Left hindlimb (tissue), 1 donor: ENCODE data around the gene PRSS3.
"Not testable (repeated sequence)": the region's sequence is repeated elsewhere in the genome, so short reads cannot be mapped to it uniquely, and the experiment has no call there.

Source experiments
- DNase-seq: peaks from one replicate; pipeline ENCODE4 v3.0.0-alpha.2; 2018

The PRSS3 gene

DNA sequence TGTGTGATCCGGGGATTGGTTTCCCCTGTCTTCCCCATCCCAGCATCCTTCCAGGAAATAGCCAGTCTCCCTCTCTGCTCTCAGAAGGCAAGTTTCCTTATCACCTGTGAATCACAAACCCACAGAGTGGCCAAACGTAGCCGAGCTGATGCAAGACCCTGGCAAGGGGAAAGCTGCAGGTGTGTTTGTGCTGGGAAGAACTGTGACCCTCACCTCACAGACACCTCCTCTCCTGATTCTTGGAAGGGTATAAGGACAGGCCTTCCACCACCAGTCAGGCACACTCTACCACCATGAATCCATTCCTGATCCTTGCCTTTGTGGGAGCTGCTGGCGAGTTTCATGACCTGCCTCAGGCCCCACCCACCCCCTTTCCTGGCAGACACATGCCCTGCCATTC is at the start of gene PRSS3:
TSS of gene PRSS3 (plus strand) at position 281 of the 400 bp plus-strand sequence. CDS start at position 294, 13 bp downstream.
- no peak for DNase-seq

DNA sequence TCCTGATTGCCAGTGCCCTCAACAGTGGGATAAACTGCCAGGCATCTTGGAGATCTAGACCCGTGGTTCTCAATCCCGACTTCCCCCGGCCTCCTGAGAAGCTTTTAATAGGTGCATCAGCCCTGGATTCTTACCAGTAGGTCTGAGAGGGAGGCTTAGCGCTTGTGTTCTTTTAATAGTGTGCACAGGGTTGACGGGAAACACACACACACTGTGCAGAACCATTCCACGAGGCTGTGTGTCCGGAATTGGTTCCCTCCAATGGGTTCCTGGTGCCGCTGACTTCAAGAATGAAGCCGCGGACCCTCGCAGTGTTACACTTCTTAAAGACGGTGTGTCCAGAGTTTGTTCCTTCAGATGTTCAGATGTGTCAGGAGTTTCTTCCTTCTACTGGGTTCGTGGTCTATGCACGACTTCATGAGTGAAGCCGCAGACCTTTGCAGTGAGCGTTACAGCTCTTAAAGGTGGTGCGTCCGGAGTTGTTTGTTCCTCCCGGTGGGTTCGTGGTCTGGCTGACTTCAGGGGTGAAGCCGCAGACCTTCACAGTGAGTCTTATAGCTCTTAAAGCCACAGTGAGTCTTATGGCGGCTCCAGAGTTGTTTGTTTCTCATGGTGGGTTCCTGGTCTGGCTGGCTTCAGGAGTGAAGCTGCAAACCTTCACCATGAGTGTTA is 46.6 kb upstream of the PRSS3 start:
- DNase-seq, result no peak

DNA sequence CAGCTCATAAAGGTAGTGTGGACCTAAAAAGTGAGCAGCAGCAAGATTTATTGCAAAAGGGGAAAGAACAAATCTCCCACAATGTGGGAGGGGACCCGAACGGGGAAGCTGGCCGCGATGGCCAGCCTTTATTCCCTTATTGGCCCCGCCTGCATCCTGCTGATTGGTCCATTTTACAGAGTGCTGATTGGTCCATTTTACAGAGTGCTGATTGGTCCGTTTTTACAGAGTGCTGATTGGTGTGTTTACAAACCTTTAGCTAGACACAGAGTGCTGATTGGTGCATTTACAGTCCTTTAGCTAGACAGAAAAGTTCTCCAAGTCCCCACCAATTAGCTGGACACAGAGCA is 46.1 kb upstream of the PRSS3 start:
- DNase-seq, result not testable (repeated sequence)

DNA sequence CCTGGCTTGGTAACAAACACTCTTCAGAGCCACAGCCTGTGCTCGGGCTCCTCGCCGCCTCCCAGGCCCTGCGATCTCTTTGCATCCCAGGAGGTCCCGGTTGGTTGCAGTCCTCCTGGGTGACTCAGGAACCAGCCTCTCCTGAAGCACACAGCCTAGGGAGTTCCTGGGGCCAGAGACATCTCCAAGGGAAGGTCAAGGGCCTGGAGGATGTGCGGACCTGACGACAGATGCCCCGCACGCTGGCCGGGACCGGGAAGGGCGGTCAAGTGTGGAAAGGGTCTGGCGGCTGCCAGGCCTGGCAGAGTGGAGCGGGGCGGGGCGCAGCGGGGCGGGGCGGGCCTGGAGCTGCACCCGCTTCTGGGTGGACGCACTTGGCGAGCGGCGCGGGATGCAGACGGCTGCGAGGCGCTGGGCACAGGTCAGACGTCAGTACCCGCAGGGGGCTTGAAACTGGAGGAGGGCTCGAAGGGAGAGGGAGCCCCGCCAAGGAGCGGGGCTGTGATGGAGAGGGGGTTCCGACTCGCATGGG is 45.0 kb upstream of the PRSS3 start:
- no peak for DNase-seq

DNA sequence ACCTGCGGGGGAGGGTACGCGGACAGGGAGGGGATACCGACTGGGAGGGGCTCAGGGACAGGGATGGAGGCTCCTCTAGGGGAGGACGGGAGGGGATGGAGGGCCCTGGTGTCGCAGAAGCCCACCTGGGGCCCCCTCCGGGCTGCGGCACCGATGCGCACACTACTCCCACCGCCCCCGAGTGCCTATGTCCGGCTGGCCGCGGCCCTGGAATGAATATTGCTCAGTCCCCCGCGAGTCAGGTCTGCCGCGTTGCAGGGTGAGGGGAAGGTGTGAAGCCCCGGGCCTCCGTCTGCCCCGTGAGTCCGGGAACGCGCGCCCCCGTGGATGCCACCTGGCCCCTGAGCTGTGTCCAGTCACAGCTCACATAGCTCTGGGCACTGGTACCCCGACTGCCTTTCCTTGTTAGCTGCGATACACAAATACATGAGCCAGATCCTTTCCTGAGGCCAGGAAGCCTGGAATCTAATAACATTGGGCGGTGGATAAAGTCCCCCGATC is 44.5 kb upstream of the PRSS3 start:
- no peak for DNase-seq

DNA sequence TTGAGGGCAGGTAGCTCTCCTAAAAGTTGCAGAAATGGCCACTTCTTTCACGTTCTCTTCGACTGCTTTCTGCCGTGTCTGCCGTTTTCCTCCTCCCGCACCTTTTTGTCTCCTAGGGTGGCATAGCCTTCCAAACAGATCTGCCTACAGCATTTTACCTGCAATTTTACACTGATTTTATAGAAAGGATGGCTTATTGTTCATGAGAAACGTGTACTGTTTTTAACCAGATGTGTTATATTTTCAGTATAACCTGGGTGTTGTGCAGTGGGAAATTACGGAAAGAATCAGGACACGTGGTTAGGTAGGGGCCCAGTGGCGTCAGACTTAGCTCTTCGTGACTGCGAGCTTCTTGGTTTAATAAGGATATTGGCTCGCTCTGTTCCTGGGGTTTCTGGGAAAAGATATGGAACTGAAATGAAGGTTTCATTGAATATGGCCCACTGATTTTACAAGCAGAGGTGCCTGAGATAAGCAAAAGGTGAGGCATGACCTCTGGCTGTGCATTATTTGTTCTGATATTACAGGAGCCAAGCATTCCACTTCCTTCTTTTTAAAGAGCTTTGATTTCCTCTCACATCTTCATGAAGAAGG is 43.7 kb upstream of the PRSS3 start:
- no peak for DNase-seq

- DNase-seq, result no peak
These were observed 43.2 kb upstream of the PRSS3 start for GRCh38 chr9:33752130-33752637.

- not testable (repeated sequence) for DNase-seq
These were observed 42.6 kb upstream of the PRSS3 start for GRCh38 chr9:33752789-33753188.

DNA sequence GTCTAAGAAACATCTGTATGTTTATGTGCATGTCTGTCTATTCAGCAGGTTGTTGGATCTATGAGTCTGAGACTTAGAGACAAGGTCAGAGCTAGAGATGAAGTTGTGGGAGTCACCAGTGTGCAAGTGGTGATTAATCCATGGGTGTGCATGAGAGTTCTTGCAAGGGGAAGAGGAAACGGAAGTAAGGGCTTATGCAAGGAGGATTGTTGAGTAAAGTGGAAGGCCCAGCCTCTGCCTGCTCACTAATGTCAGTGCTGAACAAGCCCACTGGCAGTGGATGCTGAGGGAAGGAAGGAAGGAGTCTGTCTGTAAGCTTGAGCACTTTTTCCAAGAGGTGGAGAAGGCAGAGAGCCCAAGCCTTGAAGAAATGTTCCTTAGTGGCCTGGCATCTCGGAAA is 35.7 kb upstream of the PRSS3 start:
- not testable (repeated sequence) for DNase-seq

GRCh38 chr9:33762343-33762742 is 33.0 kb upstream of the PRSS3 start:
- no peak for DNase-seq

DNA sequence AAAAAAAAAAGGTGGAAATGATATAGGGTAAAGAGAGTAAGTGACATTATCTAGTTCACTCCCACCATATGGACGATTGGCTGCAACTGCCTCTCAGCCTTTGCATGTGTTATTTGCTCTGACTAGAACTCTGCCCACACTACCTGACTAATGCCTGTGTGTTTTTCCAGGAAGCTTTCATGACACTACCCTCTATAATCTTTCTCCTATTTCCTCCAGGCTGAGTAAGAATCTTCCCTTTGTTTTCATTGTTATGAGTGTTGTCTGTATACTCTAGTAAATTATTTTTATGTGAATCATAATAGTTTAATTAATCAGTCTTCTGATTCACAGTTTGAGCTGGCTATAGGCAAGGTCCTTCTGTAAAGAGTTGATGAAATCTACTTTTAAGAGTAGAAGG is 31.7 kb upstream of the PRSS3 start:
- DNase-seq, result not testable (repeated sequence)

DNA sequence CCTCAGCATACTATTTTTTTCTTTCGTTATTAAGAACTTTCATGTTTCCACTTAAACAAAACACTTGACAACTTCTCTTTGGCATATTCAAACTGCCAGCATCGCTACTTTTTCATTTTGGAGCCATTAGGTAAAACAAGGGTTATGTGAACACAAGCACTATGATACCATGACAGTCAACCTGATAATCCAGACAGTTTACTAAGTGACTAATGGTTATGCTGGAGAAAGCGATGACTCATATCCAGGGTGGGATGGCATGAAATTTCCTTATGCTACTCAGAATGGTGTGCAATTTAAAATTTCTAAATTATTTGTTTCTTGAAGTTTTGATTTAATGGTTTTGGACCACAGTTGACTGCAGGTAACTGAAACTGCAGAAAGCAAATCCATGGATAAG is 29.9 kb upstream of the PRSS3 start:
- DNase-seq, result no peak

DNA sequence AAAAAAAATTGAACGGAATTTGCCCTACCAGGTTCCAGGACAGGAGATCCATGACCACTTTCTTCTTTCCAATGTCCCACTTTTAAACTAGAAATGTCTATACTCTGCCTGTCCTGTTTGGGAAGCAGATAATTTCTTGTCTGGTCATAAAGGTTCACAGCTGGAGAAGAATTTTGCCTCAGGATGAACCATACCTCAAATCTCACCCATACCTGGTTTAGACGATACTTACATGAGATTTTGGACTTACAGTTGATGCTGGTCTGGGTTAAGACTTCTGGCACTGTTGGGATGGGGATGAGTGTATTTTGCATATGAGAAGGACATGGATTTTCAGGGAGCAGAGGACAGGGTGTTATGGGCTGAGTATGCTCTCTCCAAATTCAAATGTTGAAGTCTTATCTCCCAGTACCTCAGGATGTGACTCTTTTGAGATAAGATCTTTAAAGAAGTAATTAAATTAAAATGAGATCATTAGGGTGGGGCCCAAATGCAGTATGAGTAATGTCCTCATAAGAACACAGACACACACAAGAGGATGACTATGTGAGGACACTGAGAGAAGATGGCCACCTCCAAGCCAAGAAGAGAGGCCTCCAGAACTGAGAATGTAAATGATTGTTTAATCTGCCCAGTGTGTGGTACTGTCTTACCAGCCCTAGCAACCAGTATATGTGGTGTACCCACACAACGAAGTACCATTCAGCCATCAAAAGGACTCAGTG is 25.0 kb upstream of the PRSS3 start:
- DNase-seq, result not testable (repeated sequence)

- not testable (repeated sequence) for DNase-seq
These were observed 22.2 kb upstream of the PRSS3 start for GRCh38 chr9:33773135-33773534.

DNA sequence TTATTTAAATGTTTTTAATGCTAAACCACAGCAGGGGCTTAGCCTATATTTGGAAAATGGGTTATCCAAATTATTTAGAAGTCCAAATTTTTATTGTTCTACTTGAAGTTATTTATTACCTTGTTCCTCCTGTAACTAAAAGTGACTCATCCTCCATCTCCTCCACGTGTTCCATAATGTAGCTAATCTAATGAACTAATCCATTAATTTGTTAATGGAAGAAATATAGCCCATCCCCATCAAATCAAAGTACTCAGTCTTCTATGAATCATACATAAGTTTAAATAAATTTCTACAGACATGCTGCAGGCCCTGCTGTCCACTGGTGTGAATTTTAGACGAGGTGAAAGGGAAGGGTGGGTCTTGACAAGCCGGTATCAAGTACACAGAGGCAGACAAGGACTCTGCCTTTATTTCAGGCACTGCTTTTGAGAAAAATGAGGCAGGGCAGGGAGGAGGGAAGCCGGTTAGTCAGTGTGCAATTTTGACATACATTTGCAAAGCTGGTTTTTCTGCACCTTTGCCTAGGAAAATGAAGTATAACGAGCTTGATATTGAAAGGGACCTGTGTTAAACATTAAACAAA is 21.2 kb upstream of the PRSS3 start:
- not testable (repeated sequence) for DNase-seq

DNA sequence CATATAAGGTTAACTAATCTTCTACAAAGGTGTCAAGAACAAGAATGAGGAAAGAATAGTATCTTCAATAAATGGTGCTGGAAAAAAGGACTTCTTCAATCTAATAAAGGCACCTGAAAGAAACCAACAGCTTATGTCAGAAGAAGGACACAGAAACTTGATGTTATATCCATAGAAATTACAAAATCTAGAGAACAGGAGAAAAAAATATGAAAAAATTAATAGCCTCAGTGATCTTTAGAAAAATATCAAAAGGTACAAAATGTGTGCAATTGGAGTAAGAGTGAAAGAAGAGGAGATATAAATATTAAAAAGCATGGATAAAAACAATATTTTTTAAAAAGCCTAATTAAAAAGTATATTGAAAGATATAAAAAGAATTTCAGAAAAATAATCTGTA is 18.8 kb upstream of the PRSS3 start:
- DNase-seq, result no peak

GRCh38 chr9:33778700-33779351 is 16.5 kb upstream of the PRSS3 start:
- DNase-seq, result peak; percentile 34

GRCh38 chr9:33780276-33780675 is 15.1 kb upstream of the PRSS3 start:
- DNase-seq, result no peak

DNA sequence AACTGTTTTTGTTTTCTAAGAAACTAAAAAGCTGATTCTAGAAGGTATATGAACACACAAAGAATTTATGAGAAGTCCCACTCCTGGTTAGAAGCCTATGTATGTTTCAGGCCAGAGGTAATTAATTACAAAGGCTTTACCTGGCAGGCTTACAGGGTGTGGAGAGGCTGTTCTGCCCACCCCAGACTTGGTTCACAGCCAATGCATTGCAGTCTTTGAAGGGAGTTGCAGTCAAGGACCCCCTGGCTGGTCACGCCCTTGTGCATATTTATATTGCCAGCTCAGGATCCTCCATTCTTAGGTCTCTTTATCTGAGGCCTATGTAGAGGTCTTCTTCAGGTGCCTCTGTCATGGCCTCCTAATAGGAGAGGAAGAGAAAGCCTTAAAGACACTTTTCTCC is 13.6 kb upstream of the PRSS3 start:
- DNase-seq, result no peak

DNA sequence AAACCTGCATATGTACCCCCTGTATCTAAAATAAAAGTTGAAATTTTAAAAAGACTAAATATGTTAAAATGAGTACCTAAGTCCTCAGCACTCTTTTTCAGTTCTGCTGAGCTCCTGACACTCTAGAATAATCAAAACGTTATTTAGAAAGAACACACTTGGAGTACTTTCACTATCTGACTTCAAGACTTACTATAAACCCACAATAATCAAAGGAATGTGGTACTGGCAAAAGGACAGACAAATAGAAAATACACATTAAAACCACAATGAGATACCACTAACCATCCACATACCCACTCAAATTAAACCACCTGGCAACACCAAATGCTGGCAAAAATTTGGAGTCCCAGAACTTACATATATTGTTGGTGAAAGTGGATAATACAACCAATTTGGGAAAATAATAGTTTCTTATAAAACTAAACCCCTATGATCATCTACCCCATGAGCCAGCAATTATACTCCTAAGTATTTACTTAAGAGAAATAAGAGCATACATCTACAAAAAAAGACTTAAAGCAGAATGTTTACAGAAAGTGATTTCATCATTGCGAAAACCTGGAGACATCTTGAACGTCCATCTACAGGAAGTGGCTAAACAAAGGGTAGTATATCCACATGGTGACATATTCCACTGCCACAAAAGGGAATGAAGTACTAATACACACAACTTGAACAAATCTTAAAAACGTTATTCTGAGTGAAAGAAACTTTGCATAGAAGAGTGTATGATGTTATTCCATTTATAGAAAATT is 12.8 kb upstream of the PRSS3 start:
- no peak for DNase-seq

GRCh38 chr9:33785914-33786313 is 9.4 kb upstream of the PRSS3 start:
- DNase-seq, result no peak

- no peak for DNase-seq
These were observed 8.7 kb upstream of the PRSS3 start for GRCh38 chr9:33786681-33787080.
